SK-N-SH treated with all-trans-retinoic acid at 6 μM for 48 hours (cell line): ENCODE results near the gene PRDM4.

ENCODE experiments used
- ARNTL ChIP-seq: fragments of 450-650 bp; formaldehyde crosslinking; IDR thresholded peaks from 2 replicates; pipeline ENCODE4 v1.5.0; 2020; ENCODE audit warnings: low read depth, mild to moderate bottlenecking, moderate library complexity, borderline replicate concordance
- BACH2 ChIP-seq: fragments of 250-450 bp; sonication (Bioruptor Pico); IDR thresholded peaks from 2 replicates; pipeline ENCODE4 v1.9.0; 2021; ENCODE audit warnings: mild to moderate bottlenecking, borderline replicate concordance
- CSDC2 ChIP-seq: fragments of 250-450 bp; sonication (Bioruptor Pico); IDR thresholded peaks from 2 replicates; pipeline ENCODE4 v1.5.0; 2020; ENCODE audit warnings: mild to moderate bottlenecking, moderate library complexity
- PATZ1 ChIP-seq: fragments of 250-450 bp; sonication (Bioruptor Pico); IDR thresholded peaks from 2 replicates; pipeline ENCODE4 v1.8.0; 2020; ENCODE audit warnings: mild to moderate bottlenecking, moderate library complexity, borderline replicate concordance
- PPARA ChIP-seq: fragments of 250-450 bp; sonication (Bioruptor Pico); IDR thresholded peaks from 2 replicates; pipeline ENCODE4 v1.5.0; 2020; ENCODE audit warnings: mild to moderate bottlenecking, borderline replicate concordance
- SNAI2 ChIP-seq: fragments of 250-450 bp; sonication (Bioruptor Pico); IDR thresholded peaks from 2 replicates; pipeline ENCODE4 v1.5.0; 2020; ENCODE audit warnings: mild to moderate bottlenecking, moderate library complexity
- TOX ChIP-seq: fragments of 250-450 bp; sonication (Bioruptor Pico); IDR thresholded peaks from 2 replicates; pipeline ENCODE4 v1.8.0; 2021; ENCODE audit warnings: mild to moderate bottlenecking, moderate library complexity, borderline replicate concordance
- TSHZ2 ChIP-seq: fragments of 250-450 bp; sonication (Bioruptor Pico); IDR thresholded peaks from 2 replicates; pipeline ENCODE4 v1.5.0; 2020; ENCODE audit warnings: mild to moderate bottlenecking, moderate library complexity
- ZC3H10 ChIP-seq: fragments of 250-450 bp; sonication (Bioruptor Pico); IDR thresholded peaks from 2 replicates; pipeline ENCODE4 v1.5.1; 2021; ENCODE audit warnings: mild to moderate bottlenecking, moderate library complexity
- ZFP30 ChIP-seq: fragments of 450-650 bp; formaldehyde crosslinking; IDR thresholded peaks from 2 replicates; pipeline ENCODE4 v1.5.0; 2022; ENCODE audit warnings: mild to moderate bottlenecking, moderate library complexity
- TF ChIP-seq, protein P1 (sequence below): fragments of 250-450 bp; sonication (Bioruptor Pico); IDR thresholded peaks from 2 replicates; pipeline ENCODE4 v1.8.0; 2021; ENCODE audit warnings: low read depth, mild to moderate bottlenecking, moderate library complexity, borderline replicate concordance

GRCh38 chr12:107801150-107801549 lies 40.2 kb upstream of the PRDM4 start:
- TF ChIP-seq TOX (CRISPR knock-in tag), result no peak
- no peak for TF ChIP-seq BACH2 (CRISPR knock-in tag)
- no peak for TF ChIP-seq ARNTL (CRISPR knock-in tag)
- TF ChIP-seq, protein P1, sequence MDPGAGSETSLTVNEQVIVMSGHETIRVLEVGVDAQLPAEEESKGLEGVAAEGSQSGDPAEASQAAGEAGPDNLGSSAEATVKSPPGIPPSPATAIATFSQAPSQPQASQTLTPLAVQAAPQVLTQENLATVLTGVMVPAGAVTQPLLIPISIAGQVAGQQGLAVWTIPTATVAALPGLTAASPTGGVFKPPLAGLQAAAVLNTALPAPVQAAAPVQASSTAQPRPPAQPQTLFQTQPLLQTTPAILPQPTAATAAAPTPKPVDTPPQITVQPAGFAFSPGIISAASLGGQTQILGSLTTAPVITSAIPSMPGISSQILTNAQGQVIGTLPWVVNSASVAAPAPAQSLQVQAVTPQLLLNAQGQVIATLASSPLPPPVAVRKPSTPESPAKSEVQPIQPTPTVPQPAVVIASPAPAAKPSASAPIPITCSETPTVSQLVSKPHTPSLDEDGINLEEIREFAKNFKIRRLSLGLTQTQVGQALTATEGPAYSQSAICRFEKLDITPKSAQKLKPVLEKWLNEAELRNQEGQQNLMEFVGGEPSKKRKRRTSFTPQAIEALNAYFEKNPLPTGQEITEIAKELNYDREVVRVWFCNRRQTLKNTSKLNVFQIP, result no peak
- TF ChIP-seq PATZ1 (CRISPR knock-in tag), result no peak
- TF ChIP-seq CSDC2 (CRISPR knock-in tag), result no peak
- TF ChIP-seq ZC3H10, result no peak
- TF ChIP-seq ZFP30 (CRISPR knock-in tag), result no peak
- no peak for TF ChIP-seq SNAI2 (CRISPR knock-in tag)
- no peak for TF ChIP-seq PPARA
- no peak for TF ChIP-seq TSHZ2 (CRISPR knock-in tag)
